CD4-positive, alpha-beta T cell treated with Interleukin-4 for 1 hour (primary cell): ENCODE results near the gene C4B.
"Not testable (repeated sequence)": the region's sequence is repeated elsewhere in the genome, so short reads cannot be mapped to it uniquely, and the experiment has no call there.

Experiments used
- DNase-seq, 2 donors: peaks; one replicate each; pipeline ENCODE4 v3.0.0-alpha.2; 2020 to 2022

The C4B gene

GRCh38 chr6:31981744-31982143, 32.9 kb upstream of the C4B start, which contains the start of gene C4A:
TSS of gene C4A (plus strand) at chr6:31982057. CDS start at chr6:31982108, 51 bp downstream.
- DNase-seq, result not testable (repeated sequence)

GRCh38 chr6:31989363-31989762, 25.2 kb upstream of the C4B start:
- not testable (repeated sequence) for DNase-seq

- not testable (repeated sequence) for DNase-seq
These were observed 20.2 kb upstream of the C4B start for GRCh38 chr6:31994421-31994820.

DNA sequence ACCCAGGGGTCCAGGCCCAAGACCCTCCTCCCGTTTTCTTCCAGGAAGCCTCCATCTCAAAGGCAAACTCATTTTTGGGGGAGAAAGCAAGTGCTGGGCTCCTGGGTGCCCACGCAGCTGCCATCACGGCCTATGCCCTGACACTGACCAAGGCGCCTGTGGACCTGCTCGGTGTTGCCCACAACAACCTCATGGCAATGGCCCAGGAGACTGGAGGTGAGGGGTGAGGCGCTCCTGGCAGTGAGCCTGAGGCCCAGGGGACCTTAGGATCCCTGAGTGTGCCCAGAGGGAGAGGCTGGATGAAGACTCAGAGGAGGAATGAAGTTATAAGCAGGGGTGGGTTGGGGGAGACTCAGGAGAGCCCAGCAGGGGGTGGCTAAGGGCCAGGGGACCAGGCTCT, 18.2 kb upstream of the C4B start:
- DNase-seq, result not testable (repeated sequence)

- not testable (repeated sequence) for DNase-seq
These were observed 11.9 kb upstream of the C4B start for GRCh38 chr6:32002546-32003268.

DNA sequence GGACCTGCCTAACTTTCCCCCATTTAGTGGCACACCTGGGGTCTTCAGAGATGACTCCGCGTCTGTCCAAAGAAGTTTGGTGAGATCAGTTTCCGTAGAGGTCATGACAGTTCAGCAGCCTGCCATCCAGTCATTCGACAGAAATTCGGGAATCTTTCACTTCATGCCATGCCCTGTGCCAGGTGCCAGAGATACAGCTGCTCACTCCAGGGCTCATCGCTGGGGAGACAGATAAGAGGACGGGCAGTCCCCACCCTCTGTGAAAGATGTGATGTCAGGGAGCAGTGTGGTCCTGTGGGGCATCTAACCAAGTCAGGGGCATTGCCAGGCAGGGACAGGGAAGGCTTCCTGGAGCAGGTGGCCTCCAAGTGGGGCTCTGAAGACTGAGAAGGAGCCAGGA, 11.3 kb upstream of the C4B start:
- not testable (repeated sequence) for DNase-seq

DNA sequence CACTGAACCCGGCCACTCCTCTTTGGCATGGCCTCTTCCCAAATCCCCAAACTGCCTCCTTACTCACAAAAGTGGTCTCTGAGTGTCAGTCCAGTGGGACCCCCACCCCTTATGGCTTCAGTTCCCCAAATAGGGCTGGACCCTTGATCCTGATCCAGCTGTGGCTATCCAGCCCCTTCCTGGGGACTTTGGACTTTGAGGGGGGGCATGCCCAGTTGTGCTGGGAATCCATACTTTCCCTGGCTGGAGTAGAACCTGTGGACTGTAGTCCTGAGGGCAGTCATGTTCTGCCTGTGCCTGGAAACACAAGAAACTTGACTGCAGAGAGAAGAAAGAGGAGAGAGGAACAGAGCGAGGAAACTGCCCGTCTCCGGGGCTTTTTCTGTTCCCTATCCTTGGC, 10.2 kb upstream of the C4B start:
- DNase-seq, result not testable (repeated sequence)

GRCh38 chr6:32004864-32005537, 9.6 kb upstream of the C4B start:
- not testable (repeated sequence) for DNase-seq

GRCh38 chr6:32005538-32005880, 9.1 kb upstream of the C4B start:
- not testable (repeated sequence) for DNase-seq

GRCh38 chr6:32005991-32006529, 8.5 kb upstream of the C4B start:
- DNase-seq, result not testable (repeated sequence)

- DNase-seq, result not testable (repeated sequence)
These were observed 7.5 kb upstream of the C4B start for GRCh38 chr6:32007086-32007485.

GRCh38 chr6:32008037-32008436, 6.6 kb upstream of the C4B start:
- not testable (repeated sequence) for DNase-seq

DNA sequence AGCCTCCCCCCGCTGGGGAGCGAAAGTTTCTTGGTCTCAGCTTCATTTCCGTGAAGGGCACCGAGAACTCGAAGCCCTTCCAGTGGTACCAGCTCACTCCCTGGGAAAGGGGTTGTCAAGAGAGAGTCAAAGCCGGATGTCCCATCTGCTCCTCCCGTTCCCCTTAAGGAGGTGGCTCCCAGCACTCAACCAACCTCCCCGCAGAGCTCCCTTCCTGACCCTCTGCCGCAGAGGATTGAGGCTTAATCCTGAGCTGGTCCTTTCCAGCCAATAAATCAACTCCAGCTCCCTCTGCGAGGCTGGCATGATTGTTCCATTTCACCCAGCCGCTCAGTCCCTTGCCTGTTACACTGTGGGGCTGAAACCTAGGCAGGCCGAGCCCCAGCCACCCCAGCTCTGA, 6.0 kb upstream of the C4B start:
- not testable (repeated sequence) for DNase-seq

DNA sequence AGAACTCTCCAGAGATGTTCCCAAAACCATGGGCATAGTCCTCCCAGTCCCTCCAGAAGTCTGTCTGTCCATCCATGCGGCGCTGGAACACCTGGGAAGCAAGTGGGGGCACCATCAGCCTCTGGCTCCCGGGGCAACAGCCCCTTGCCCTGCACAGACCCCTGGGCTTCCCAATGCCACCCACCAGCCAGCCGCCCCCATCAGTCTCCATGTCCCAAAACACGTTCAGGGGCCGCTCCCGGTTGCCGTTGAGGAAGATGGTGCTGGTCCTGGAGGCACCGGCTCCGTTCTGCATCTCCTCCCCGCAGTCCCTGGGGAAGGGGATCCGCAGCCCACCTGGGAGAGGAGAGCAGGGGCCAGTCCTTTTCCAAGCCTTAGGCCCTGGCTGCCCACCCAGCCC, 5.1 kb upstream of the C4B start:
- DNase-seq, result not testable (repeated sequence)

DNA sequence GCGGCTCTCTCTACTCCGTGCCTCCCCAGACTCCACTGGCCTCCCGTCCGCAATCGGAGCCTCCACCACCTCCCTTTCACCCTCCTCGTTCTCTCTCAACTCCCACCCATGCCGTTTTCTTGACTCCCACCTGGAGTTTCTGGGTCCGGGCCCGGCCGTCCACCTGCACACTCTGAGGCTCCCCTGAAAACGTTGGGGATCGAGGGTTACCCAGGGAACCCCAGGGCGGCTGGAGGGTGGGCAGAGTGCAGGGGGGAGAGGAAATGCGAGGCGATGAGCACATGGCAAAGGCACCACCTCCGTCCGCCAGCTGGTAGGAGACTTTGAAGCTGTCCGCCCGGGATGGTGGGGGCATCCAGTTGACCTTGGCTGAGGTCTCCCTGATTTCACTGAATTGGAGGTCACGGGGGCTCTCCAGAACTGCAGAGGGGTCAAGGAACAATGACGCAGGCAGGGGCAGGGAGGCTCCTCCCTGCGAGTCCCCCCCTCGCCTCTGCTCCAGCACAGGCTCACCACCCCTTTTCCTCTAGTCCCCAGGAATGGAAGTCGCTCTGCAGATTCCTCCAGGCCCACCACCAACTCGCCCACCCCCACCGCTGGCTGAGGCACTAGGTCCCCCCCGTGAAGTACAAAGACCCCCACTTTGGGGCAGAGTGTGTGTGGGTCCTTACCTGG, 3.6 kb upstream of the C4B start:
- not testable (repeated sequence) for DNase-seq

- not testable (repeated sequence) for DNase-seq
These were observed 1.5 kb upstream of the C4B start for GRCh38 chr6:32012941-32013617.

DNA sequence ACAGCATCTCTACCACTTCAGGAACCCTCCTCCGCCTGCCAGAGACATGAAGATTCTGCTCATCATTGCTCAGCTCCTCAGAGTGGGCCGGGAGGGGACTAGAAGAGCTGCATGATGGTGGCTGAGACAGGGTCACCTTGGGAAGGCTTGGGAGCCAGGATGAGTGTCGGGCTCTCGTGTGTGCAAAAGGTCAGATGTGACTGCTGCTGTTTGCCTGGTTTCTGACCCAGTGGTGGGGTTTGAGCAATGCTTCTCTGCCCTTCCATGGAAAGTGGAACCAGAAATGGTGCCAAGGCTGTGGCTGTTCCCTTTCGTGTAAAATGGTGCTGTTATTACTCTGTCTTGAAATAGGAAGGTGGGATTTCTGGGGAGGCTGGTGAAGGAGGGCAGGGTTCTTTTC, 857 bp upstream of the C4B start:
- not testable (repeated sequence) for DNase-seq

- DNase-seq, result not testable (repeated sequence)
These were observed 7.5 kb downstream of the C4B start for GRCh38 chr6:32022100-32022499.

DNA sequence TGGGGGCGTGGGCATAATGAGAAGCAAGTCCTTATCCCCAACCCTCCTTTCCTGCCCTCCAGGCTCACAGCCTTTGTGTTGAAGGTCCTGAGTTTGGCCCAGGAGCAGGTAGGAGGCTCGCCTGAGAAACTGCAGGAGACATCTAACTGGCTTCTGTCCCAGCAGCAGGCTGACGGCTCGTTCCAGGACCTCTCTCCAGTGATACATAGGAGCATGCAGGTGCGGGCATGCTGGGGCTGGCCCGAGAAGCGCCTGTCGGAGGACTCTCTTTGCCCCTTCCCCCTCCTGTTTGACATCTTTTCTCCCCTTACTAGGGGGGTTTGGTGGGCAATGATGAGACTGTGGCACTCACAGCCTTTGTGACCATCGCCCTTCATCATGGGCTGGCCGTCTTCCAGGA, 14.0 kb downstream of the C4B start:
- DNase-seq, result not testable (repeated sequence)

DNA sequence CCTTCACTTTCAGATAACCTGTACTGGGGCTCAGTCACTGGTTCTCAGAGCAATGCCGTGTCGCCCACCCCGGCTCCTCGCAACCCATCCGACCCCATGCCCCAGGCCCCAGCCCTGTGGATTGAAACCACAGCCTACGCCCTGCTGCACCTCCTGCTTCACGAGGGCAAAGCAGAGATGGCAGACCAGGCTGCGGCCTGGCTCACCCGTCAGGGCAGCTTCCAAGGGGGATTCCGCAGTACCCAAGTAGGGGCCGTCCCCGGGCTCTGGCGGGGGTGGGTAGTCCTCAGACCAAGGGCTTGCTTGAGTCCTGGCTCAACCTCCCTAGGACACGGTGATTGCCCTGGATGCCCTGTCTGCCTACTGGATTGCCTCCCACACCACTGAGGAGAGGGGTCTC, 15.0 kb downstream of the C4B start:
- not testable (repeated sequence) for DNase-seq

GRCh38 chr6:32035283-32036013, 20.9 kb downstream of the C4B start:
- DNase-seq, result not testable (repeated sequence)

GRCh38 chr6:32037136-32037535, 22.5 kb downstream of the C4B start:
- not testable (repeated sequence) for DNase-seq
